Astrocyte of the spinal cord (primary cell): ENCODE measurements around the gene ERBB4.

ENCODE experiments used
- DNase-seq: peaks from one replicate; pipeline ENCODE4 v3.0.0; 2011; ENCODE audit warnings: low read depth, low spot score
- H3K4me3 ChIP-seq: 2 replicates; pipeline ENCODE4 v1.5.1; 2011; ENCODE audit warnings: low read depth, mild to moderate bottlenecking, low read length, moderate library complexity
- in situ Hi-C: cut with HindIII; loops from 2 replicates; pipeline ENCODE4 v1.10.0; 2017; ENCODE audit warnings: low sequenced_read_pairs
- TF ChIP-seq, protein P1 (sequence below): IDR thresholded peaks from 2 replicates; pipeline ENCODE4 v1.5.1; 2012; ENCODE audit warnings: low read depth, mild to moderate bottlenecking, low read length, inconsistent platforms

The ERBB4 gene

DNA sequence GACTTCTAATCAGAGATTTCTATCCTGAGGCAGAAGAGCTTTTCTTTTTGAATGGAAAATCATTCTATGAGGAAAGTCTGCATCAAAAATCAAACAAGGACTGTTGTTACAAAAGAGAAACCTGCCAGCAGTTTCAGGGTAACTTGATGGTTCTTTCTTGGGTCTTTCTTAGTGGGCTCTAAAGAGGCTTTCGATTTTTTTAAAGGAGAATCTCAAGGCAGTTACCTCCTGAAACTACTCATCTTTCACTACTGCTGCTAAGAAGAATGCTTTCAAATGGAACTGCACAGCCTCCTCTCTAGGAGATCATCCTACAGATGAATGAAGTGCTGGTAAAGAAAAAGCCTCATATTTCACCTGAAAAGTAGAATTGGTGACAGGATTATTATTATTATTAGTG lies 272.3 kb downstream of the ERBB4 start:
- no peak for DNase-seq
- H3K4me3 ChIP-seq, result no peak overlapping the region
- TF ChIP-seq, protein P1, sequence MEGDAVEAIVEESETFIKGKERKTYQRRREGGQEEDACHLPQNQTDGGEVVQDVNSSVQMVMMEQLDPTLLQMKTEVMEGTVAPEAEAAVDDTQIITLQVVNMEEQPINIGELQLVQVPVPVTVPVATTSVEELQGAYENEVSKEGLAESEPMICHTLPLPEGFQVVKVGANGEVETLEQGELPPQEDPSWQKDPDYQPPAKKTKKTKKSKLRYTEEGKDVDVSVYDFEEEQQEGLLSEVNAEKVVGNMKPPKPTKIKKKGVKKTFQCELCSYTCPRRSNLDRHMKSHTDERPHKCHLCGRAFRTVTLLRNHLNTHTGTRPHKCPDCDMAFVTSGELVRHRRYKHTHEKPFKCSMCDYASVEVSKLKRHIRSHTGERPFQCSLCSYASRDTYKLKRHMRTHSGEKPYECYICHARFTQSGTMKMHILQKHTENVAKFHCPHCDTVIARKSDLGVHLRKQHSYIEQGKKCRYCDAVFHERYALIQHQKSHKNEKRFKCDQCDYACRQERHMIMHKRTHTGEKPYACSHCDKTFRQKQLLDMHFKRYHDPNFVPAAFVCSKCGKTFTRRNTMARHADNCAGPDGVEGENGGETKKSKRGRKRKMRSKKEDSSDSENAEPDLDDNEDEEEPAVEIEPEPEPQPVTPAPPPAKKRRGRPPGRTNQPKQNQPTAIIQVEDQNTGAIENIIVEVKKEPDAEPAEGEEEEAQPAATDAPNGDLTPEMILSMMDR, result no peak
- in situ Hi-C loops, result no loop called here

- TF ChIP-seq, protein P1, result no peak
- H3K4me3 ChIP-seq, result no peak overlapping the region
- no peak for DNase-seq
- in situ Hi-C loops, result no loop called here
Measured at GRCh38 chr2:212265777-212266176, 272.8 kb downstream of the ERBB4 start.

DNA sequence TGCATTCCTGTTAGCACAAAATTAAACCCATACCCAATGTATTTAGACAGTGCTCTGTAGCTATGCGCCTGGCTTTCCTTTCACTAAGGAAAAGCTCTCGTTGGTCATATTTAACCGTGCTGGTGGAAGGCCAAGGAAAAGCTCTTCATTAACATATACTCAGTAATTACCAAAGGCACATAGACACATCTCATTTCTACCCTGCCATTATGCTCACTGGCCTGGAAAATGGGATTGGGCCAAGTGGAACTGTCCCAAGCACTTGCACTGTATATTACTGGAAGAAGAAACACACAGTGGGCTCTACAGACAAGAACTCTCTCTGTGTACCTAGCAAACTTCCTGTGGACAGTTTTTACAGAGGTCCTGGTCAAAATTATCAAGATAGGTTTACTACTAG lies 274.4 kb downstream of the ERBB4 start:
- TF ChIP-seq, protein P1, result no peak

DNA sequence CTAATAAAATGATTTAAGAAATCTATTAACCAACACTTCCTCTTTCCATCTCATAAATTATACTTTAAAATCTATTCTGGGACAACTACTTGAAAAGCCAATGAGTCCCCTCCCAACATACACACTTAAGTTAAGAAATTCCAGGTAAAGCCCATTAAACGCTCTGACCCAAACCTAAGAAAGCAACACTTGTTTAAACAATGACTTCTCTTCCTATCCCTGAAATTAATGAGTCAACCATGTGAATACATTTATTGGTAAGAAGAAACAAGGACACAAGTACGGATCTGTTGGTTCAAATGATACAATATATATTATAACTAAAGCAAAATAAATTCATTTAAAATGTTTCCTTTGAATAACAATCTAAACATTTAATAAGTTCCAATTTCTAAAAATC lies 279.4 kb downstream of the ERBB4 start:
- no peak for DNase-seq
- TF ChIP-seq, protein P1, result no peak
- in situ Hi-C loops, result no loop called here
- H3K4me3 ChIP-seq, result no peak overlapping the region

More for the DNA sequence above, 274.4 kb downstream of the ERBB4 start:
- no peak for DNase-seq
- H3K4me3 ChIP-seq, result no peak overlapping the region
- in situ Hi-C loops, result no loop called here

GRCh38 chr2:212254339-212254738 lies 284.3 kb downstream of the ERBB4 start:
- TF ChIP-seq, protein P1, result no peak
- DNase-seq, result no peak
- no peak overlapping the region for H3K4me3 ChIP-seq
- in situ Hi-C loops, result no loop called here

GRCh38 chr2:212249451-212249850 lies 289.2 kb downstream of the ERBB4 start:
- in situ Hi-C loops, result no loop called here
- TF ChIP-seq, protein P1, result peak; percentile 47
- peak; percentile 38 for DNase-seq
- no peak overlapping the region for H3K4me3 ChIP-seq

GRCh38 chr2:212245880-212246279 lies 292.7 kb downstream of the ERBB4 start:
- in situ Hi-C loops, result no loop called here
- no peak overlapping the region for H3K4me3 ChIP-seq
- TF ChIP-seq, protein P1, result no peak
- no peak for DNase-seq
